D341Med (cell line): Measurements from ENCODE around the gene C19orf25.
A peak's percentile ranks its signal among the peaks of the same experiment; 100 is the strongest.
"Not testable (repeated sequence)": the region's sequence is repeated elsewhere in the genome, so short reads cannot be mapped to it uniquely, and the experiment has no call there.

Experiments
- DNase-seq: peaks from one replicate; pipeline ENCODE4 v3.0.0; 2012; ENCODE audit warnings: low spot score

Gene C19orf25

DNA sequence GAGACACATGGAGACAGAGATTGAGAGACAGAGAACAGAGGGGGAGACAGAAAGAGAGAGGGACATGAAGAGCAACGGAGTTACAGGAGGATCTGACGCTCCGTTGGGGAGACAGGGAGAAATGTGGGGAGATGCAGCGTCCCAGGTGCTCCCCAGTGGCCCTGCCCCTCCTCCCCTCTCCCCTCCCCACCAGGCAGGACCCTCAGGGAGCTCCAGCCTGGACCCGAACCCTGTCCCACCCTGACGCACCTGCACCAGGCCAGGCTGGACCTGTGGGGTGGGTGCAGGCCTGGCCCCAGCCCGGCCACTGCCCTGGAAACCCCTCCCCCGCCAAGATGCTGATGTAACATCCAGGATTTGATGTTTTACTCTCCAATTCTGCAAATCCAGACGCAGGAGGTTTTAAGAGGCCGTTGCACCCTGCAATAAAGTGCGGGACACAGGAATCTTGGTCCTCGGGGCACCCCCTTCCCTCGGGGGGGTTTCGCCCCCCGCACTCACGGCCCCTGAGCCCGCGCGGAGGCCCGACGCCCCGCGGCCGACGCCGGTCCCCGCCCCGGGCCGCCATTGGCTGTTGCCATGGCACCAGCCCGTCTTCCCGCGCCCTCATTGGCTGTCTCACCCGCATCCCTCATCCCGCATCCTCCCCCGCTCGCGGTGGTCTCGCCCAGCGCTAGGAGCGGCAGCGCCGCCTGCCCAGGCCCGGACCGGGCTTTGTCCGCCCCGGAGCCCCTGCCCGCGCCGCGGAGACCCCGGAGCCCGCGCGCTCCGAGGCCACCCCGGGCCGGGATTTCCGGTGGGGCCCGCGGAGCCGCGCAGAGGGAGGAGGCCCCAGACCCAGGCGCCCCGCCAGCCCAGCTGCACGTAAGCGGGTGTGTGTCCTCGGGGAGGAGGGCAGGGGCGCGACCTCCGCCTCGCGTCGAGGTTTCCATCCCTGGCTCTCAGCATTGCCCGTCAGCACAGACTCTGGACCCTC is 29.3 kb downstream of the C19orf25 start, which contains the start of gene APC2:
TSS of gene APC2 (plus strand) at position 655 of the 976 bp plus-strand sequence. CDS start 2,881 bp downstream, outside the sequence.
- DNase-seq: peak; percentile 96

GRCh38 chr19:1447944-1448343 is 31.1 kb downstream of the C19orf25 start:
- DNase-seq: no peak

DNA sequence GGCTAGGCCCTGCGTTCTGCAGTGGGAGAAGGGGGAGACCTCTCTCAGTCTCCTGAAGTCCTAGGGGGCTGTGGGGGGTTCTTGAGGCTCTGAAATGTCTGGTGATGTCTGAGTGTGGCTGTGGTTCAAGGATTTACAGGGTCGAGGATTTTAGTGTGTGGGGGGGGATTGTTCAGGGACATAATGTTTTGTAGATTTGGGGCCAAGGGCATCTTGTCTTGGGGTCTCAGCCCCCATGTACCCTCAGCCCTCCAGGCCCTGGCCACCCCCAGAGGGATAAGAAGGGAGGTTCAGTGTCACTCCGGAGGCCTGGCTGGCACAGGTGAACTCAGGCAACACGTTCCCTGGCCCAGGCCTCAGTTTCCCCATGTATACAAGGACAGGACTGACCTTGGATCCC is 31.5 kb downstream of the C19orf25 start:
- no peak for DNase-seq

DNA sequence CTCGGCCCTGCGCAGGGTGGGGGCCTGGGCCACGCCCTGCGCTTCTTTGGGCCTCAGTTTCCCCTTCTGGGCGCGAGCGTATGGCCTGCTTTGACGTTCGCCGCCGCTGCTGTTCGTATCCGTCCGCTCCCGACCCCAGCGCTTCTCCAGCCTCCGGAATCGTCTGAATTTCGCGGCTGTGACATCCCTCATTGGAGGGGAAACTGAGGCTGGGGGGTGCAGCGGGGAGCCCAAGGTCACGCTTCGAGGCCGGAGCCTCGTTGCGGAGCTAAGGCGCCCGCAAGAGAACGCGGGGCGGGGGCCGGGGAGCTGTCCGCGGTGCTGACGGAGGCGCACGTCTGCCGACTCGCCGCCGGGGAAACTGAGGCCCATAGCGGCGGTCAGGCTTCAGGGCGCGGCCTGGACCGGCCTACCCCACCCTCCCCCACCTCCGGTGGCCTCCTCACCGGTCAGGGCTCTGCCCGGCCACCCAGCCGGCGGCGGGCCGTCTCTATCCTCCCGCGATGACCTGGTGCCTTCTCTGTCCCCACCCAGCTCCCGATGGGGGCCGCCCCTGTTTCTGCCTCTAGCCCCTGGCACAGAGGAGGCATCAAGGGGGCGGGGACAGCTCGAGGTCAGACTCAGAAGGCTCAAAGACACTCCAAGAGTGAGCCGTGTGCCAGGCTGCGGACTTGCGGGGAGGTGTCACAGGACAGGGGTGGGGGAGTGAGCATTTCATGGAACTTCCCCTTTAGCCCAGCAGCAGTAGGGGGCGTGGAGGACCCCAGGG is 32.1 kb downstream of the C19orf25 start:
- no peak for DNase-seq

GRCh38 chr19:1445932-1446712 is 32.9 kb downstream of the C19orf25 start:
- peak; percentile 92 for DNase-seq

DNA sequence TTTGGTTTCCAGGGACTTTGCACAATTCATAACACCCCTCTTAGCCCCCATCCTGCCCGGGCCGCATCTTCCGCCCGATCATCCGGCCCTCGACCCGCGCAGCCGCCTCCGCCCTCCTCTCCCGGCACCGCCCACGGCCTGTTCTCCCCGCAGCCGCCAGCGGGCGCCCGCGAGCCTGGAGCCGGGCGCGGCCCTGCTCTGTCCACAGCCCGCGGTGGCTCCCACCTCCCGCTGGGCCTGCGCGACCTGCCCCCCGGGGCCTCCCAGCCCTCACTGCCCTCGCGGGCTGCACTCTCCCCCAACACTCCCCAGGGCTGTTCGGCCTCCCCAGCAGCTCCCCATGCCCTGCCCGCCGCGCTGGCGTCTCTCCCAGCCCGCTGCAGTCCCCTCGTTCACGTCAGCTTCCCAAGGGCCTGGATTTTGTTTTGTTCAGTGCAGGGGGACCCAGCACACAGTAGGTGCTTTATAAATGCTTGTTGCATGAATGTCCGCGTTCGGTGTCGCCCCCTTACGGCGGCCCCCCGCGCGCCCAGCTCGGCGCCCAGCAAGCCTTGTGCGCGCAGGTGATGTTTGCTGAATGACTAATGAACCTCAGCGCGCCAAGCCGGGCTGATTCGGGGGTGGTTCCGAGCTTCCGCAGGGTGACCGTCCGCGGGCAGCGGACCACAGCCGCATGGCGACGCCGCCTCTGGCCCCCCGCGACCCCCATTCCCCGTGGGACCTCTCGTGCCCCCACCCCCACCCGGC is 33.7 kb downstream of the C19orf25 start:
- DNase-seq: peak; percentile 94

DNA sequence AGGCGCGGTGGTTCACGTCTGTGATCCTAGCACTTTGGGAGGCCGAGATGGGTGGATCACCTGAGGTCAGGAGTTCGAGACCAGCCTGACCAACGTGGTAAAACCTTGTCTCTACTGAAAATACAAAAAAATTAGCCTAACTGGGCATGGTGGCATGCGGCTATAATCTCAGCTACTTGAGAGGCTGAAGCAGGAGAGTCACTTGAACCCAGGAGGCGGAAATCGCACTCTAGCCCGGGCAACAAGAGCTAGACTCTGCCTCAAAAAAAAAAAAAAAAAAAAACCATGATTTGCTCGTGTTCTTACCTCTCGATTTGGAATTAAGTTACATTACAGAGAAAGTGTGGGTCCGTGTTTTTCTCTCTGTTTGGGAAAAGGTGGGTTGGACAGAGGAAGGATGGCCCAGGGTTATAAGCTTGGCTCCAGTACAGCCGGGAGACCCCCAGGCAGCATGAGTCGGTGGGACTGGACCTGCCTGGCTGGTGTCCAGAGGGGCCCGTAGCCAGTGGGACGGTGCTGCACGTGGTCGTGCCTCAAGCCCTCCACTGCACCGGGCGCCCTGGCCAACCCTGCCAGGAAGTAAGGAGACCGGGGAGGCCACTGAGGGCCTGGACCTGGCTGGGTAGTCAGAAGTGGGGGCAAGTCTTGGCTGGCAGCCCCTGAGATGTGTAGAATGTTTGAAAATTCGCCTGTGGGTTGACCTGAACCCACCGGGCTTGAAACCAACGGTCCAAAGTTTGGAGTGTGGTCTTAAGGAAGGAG is 37.2 kb downstream of the C19orf25 start:
- DNase-seq: no peak

DNA sequence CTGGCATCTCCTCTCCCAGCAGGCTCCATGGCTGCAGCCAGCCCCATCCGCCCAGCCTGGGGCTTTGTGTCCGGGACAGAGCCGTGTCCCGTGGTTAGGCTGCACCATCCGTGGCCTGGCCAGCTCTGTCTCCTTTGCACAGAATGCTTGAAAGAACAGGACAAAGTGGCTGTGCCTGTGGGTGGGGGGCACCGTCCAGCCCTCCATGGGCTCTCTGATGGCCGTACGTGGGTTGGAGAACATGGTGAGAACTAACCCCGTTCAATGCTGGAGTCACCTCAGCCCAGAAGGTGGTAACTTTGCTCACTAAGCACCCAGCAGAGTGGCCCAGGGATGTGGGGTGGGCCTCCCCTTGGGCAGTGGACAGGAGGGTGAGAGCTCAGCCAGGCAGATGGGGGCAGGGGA is 38.0 kb downstream of the C19orf25 start:
- no peak for DNase-seq

DNA sequence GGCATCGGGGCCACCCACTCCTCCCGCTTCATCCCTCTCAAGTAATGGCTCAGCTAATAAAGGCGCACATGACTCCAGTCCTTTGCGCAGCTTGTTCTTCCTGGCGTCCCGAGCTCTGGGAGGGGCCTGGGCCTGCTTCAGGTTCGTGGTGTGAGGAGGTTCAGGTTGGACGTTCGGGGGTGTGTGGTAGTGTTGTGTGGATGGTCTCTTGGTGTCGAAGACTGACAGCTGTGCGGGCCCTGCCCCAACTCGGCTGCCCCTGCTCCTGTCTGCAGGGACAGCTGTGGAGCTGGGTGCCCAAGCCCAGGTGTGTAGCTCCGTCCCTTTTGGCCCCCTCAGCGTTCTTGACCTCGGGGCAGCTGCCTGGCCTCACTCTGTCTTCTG is 38.6 kb downstream of the C19orf25 start:
- DNase-seq: no peak

DNA sequence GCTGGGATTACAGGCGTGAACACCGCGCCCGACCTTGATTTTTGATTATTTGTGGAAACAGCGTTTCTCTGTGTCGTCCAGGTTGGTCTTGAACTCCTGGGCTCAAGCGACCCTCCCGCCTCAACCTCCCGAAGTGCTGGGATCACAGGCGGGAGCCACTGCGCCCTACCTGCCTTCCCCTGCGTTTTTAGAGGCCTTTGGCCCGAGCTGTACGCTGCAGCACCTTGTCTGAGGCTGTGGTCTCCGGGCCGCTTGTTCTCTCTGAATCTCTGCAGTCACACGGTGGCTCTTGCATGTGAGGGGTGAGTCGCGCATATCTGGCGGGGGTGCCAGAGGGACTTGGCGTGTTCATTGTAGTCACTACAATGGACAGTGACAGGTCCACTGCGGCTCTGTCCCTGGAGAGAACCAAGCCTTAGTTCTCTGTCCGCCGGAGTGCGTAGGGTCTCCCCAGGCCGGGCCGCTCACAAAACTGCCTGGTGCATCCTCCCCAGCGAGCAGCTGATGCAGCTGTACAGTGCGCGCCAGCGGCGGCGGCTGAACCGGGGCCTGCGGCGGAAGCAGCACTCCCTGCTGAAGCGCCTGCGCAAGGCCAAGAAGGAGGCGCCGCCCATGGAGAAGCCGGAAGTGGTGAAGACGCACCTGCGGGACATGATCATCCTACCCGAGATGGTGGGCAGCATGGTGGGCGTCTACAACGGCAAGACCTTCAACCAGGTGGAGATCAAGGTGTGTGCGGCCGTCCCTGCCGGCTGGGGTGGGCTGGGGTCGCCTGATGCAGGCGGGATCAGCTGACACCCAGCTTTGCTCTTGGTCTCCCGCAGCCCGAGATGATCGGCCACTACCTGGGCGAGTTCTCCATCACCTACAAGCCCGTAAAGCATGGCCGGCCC is 39.2 kb downstream of the C19orf25 start:
- not testable (repeated sequence) for DNase-seq

DNA sequence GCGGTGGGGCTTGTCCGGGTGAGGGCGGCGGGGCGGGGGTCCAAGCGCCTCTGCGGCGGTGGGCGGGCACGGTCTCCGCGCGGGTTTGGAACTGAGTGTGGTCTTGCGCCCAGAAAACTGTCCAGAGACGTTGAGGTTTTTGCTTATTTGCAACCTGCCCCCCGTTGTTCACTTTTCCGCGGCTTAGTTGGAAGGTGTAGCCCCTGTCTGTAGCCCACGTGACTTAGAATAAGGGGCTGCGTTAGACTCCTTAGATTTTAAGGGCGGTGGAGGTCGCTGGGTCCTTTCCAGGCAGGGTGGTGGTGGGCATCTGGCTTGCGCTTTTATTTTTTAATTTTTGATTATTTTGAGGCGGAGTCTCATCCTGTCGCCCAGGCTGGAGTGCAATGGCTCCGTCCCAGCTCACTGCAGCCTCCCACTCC is 40.1 kb downstream of the C19orf25 start:
- no peak for DNase-seq

GRCh38 chr19:1438035-1438932 is 40.7 kb downstream of the C19orf25 start, which contains the start of gene RPS15:
Gene RPS15, plus strand, starts transcription at chr19:1438396. Its CDS starts 30 bp downstream, at chr19:1438426.
- DNase-seq: peak; percentile 97

- DNase-seq: no peak
Observed at GRCh38 chr19:1437609-1438008, 41.4 kb downstream of the C19orf25 start.

- DNase-seq: no peak
Observed at GRCh38 chr19:1435378-1435989, 43.5 kb downstream of the C19orf25 start.

- DNase-seq: no peak
Observed at GRCh38 chr19:1434577-1435060, 44.4 kb downstream of the C19orf25 start.

DNA sequence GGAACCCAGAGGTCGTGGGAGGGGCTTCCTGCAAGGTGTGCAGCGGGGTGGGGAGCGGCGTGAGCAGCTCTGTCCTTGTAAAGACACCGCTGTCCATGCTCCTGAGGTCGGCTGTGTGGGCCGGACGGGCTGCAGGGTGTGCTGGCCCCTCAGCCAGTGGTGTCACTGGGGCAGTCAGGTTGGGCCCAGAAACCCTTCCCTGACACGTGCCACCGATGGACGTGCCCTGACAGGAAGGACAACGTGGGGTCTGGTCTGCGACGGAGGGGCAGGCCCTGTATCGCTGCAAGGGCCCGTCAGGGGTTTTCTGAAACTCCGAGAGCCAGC is 45.0 kb downstream of the C19orf25 start:
- DNase-seq: no peak

- DNase-seq: no peak
Observed at GRCh38 chr19:1433119-1434039, 45.6 kb downstream of the C19orf25 start.
